ENCODE measurements around the gene RAPGEF6.

The RAPGEF6 gene

DNA sequence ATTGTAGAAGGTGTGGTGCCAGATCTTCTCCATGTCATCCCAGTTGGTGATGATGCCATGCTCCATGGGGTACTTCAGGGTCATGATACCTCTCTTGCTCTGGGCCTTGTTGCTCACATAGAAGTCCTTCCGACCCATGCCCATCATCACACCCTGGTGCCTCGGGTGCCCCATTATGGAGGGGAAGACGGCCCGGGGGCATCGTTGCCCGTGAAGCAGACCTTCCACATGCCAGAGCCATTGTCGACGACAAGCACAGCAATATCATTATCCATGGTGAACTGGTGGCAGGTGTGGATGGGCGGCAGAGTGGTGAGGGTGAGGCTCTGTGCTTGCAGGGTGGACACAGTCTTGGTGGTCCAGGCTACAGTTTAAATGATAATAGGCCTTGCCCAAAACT, 24.8 kb upstream of the RAPGEF6 start:
- Mint-ChIP-seq H3K27me3 (ENCODE audit: low read depth) (no peaks in the 10 kb centered on the region), H3K36me3 (ENCODE audit: low read depth) (peaks cover 53% of the 10 kb centered on the region), H3K4me3 (no peak overlapping the region), H3K4me1 (ENCODE audit: low read depth) (peaks cover 10% of the 10 kb centered on the region), H3K9me3 (peaks cover 20% of the 10 kb centered on the region), H3K27ac (no peak overlapping the region)

DNA sequence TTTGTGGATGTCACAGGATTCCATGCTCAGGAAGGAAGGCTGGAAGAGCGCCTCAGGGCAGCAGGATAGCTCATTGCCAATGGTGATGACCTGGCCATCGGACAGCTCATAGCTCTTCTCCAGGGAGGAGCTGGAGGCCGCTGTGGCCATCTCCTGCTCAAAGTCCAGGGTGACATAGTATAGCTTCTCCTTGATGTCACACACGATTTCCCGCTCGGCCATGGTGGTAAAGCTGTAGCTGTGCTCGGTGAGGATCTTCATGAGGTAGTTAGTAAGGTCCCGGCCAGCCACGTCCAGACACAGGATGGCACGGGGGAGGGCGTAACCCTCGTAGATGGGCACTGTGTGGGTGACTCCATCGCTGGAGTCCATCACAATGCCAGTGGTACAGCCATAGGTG, 24.3 kb upstream of the RAPGEF6 start:
- Mint-ChIP-seq H3K36me3 (ENCODE audit: low read depth) (peaks cover 57% of the 10 kb centered on the region), H3K9me3 (peaks cover 20% of the 10 kb centered on the region)

DNA sequence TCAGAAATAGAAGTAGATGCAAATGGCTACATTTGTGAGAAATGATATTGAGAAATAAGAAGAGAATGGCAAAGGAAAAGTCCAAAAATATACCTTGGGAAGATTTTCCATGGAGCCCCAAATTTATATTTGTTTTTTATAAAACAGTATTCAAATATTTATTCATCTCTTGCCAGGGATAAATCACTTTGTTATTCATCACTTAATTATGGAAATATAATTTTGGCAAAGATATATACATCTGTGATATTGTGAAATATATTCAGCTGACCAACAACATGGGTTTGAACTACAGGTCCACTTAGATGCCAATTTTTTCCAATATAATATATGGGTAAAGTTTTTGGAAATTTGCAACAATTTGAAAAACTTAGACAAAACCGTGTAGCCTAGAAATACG, 19.7 kb upstream of the RAPGEF6 start:
- Mint-ChIP-seq H3K27me3 (ENCODE audit: low read depth) (no peaks in the 10 kb centered on the region), H3K9me3 (peaks cover 8% of the 10 kb centered on the region), H3K4me1 (ENCODE audit: low read depth) (peaks cover 14% of the 10 kb centered on the region), H3K36me3 (ENCODE audit: low read depth) (peaks cover 51% of the 10 kb centered on the region), H3K4me3 (no peak overlapping the region), H3K27ac (no peak overlapping the region)

More for the DNA sequence above, 24.3 kb upstream of the RAPGEF6 start:
- Mint-ChIP-seq H3K27me3 (ENCODE audit: low read depth) (no peaks in the 10 kb centered on the region), H3K27ac (no peak overlapping the region), H3K4me1 (ENCODE audit: low read depth) (peaks cover 14% of the 10 kb centered on the region), H3K4me3 (no peak overlapping the region)

DNA sequence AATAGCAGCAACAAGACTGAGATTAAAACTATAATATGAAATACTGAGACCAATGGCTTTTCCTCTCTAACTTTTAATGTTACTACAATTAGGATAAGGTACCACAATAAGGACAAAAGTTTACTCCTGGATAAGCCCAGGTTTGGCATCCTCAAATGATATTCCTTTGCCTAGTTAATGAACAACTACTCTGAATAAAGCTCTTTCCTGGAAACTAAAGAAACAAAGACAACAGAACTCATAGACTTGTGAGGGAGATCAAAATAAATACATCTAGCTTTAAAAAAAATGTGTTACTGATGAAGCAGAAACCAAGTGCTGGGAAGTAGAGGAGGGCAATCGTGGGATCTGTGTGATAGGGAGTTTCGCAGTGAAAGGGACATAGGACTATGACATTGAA, 19.3 kb upstream of the RAPGEF6 start:
- Mint-ChIP-seq H3K27ac (no peak overlapping the region), H3K27me3 (ENCODE audit: low read depth) (no peaks in the 10 kb centered on the region), H3K9me3 (peaks cover 4% of the 10 kb centered on the region), H3K4me3 (no peak overlapping the region), H3K4me1 (ENCODE audit: low read depth) (peaks cover 14% of the 10 kb centered on the region), H3K36me3 (ENCODE audit: low read depth) (peaks cover 50% of the 10 kb centered on the region)

DNA sequence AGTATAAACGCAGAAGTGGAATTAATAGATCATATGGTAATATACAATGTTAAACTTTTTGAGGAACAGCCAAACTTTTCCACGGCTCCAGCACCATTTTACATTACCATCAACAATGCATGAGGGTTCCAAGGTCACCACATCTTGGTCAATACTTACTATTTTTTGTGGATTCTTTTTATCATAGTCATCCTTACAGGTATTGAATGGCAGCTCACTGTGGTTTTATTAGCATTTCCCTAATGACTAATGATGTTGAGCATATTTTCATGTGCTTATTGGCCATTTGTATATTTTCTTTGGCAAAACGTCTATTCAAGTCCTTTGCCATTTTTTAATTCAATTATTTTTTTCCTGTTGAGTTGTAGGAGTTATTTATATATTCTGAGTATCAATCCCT, 14.1 kb upstream of the RAPGEF6 start:
- Mint-ChIP-seq H3K4me3 (no peak overlapping the region), H3K9me3 (no peaks in the 10 kb centered on the region), H3K4me1 (ENCODE audit: low read depth) (no peaks in the 10 kb centered on the region), H3K27me3 (ENCODE audit: low read depth) (no peaks in the 10 kb centered on the region), H3K27ac (no peak overlapping the region), H3K36me3 (ENCODE audit: low read depth) (peaks cover 45% of the 10 kb centered on the region)

DNA sequence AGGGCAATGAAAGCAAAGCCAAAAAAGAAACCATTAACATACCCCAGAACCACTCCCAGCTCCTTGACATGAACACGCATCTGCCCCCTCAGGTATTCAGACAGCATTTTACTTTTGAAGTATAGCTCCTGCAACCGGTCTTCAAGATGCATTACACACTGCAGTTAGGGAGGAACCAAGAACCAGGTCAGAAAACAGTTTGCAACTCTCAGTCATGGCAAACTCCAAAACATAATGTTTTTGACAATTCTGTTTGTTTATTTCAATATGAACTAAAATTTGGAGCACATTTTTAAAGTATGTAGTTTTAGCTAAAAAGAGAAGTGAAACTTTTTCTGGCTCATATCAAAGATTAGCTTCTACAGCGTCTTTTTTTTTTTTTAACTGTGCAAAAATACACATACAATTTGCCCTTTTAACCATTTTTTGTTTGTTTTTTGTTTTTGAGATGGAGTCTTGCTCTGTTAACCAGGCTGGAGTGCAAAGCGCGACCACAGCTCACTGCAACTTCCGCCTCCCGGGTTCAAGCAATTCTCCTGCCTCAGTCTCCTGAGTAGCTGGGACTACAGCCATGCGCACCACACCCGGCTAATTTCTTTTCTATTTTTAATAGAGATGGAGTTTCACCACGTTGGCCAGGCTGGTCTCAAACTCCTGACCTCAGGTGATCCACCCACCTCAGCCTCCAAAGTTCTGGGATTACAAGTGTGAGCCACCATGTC, 12.2 kb upstream of the RAPGEF6 start:
- Mint-ChIP-seq H3K27ac (no peak overlapping the region), H3K9me3 (no peaks in the 10 kb centered on the region), H3K36me3 (ENCODE audit: low read depth) (peaks cover 45% of the 10 kb centered on the region), H3K4me1 (ENCODE audit: low read depth) (no peaks in the 10 kb centered on the region), H3K4me3 (no peak overlapping the region), H3K27me3 (ENCODE audit: low read depth) (no peaks in the 10 kb centered on the region)

DNA sequence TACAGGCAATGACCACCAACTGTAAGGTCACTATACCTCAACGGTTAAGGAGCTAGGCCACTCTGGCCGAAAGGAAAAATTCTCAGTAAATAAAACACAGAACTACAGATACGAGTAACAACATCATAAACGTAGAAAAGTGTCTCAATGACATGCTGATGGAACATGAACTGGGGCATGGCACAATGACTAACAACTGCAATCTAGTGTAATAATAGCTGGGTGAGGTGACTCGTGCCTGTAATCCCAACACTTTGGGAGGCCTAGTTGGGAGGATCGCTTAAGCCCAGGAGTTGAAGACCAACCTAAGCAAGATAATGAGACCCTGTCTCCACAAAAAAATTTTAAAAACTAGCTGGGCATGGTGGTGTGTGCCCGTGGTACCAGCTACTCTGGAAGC, 9.8 kb upstream of the RAPGEF6 start:
- no peak overlapping the region for H3K4me3 Mint-ChIP-seq
- H3K27me3 Mint-ChIP-seq (ENCODE audit: low read depth): no peaks in the 10 kb centered on the region
- H3K36me3 Mint-ChIP-seq (ENCODE audit: low read depth): peaks cover 32% of the 10 kb centered on the region
- no peaks in the 10 kb centered on the region for H3K9me3 Mint-ChIP-seq
- no peak overlapping the region for H3K27ac Mint-ChIP-seq
- peaks cover 9% of the 10 kb centered on the region for H3K4me1 Mint-ChIP-seq (ENCODE audit: low read depth)

DNA sequence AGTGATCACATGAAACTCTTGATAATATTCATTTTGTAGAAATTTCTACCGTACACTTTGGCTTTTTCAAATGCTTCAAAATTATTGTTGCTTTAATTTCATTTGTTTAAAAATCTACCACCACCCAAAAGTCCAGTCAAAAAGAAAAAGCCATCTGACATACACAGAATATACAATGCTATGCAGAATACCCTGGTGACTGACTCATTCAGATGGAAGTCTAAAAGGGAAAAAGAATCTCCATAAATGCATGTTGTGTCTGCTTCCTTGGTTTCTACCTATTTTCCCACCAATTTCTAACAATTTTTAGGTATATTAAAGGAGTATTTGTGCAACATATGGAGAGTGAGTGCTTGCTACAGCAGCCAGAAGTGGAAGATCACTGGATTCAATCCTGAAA, 9.3 kb upstream of the RAPGEF6 start:
- H3K36me3 Mint-ChIP-seq (ENCODE audit: low read depth): peaks cover 29% of the 10 kb centered on the region
- peaks cover 13% of the 10 kb centered on the region for H3K4me1 Mint-ChIP-seq (ENCODE audit: low read depth)
- no peaks in the 10 kb centered on the region for H3K9me3 Mint-ChIP-seq
- H3K4me3 Mint-ChIP-seq: no peak overlapping the region
- H3K27me3 Mint-ChIP-seq (ENCODE audit: low read depth): no peaks in the 10 kb centered on the region
- H3K27ac Mint-ChIP-seq: no peak overlapping the region

DNA sequence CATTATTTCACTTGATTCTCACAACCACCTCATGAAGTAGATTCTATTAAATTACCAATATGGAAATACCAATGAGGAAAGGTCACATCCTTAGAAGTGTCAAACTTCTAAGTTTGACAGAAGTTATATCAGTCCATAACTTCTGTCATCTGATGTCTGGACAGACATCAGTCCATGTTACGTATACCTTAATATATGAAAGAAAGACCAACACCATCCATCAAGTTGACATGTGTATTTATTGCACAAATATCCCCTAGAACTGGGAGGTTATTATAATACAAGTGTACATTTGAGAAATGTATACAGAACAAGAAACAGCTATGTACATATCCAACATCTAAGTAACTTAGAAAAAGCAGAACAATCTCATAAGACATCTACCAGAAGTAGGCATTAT, 6.5 kb upstream of the RAPGEF6 start:
- peaks cover 23% of the 10 kb centered on the region for H3K36me3 Mint-ChIP-seq (ENCODE audit: low read depth)
- H3K4me1 Mint-ChIP-seq (ENCODE audit: low read depth): peaks cover 16% of the 10 kb centered on the region
- no peak overlapping the region for H3K4me3 Mint-ChIP-seq
- no peaks in the 10 kb centered on the region for H3K27me3 Mint-ChIP-seq (ENCODE audit: low read depth)
- no peak overlapping the region for H3K27ac Mint-ChIP-seq
- no peaks in the 10 kb centered on the region for H3K9me3 Mint-ChIP-seq

DNA sequence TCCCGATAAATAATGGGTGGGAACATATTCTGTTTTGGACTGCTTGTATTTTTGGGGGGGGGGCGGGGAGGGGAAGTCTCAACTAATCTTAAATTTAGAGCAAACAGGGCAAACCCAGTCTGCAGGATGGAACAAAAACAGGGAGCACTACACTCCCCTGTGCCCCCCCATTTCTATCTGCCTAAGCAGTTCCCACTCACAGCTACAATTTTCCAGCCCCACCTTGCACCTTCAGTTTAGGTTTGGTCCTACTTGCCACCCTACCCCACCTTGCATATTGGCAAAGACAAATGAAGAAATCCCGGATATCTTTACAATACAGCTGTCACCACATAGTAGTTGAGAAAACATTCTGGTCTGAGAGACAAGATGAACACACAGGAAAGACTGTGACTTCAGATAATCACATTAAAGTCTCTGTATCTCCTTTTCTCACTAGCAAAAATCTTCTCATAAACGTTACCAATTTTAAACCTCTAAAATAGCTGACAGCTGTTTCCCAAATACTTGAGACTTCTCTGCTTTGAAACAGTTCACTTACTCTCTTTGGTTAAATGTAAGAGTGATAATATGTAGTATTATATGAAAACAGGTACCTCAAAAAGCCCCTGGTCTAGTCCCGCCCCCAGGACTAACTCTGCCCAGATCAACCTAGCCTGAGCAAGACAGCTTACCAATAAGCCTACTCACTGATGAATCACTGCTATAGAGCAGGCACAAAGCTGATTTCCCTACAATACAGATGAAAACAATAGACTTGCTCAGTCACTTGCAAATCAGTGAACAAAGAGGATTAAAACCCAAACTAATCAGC, 5.2 kb upstream of the RAPGEF6 start:
- Mint-ChIP-seq H3K4me3 (no peak overlapping the region), H3K27me3 (ENCODE audit: low read depth) (no peaks in the 10 kb centered on the region), H3K36me3 (ENCODE audit: low read depth) (peaks cover 19% of the 10 kb centered on the region), H3K9me3 (no peaks in the 10 kb centered on the region), H3K4me1 (ENCODE audit: low read depth) (peaks cover 21% of the 10 kb centered on the region), H3K27ac (peak overlapping the region; percentile 72)

DNA sequence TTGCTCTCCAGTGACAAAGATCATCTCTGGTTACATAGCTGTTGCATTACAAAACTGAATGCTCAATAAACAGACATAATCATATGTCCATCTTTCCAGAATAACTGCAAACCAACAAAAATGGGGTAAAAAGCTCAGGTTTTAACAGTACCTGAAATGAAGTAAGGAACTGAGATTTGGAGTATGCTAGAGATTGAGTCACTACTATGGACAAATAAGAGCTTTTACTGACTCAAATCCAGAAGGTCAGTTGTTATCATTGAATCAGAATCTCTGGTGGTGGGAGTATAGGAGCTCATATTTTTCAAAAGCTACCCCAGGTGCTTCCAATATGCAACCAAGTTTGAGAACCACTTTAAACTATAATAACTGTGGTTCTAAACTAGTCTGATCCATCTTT, 4.1 kb upstream of the RAPGEF6 start:
- Mint-ChIP-seq H3K27me3 (ENCODE audit: low read depth) (no peaks in the 10 kb centered on the region), H3K4me1 (ENCODE audit: low read depth) (peaks cover 24% of the 10 kb centered on the region), H3K36me3 (ENCODE audit: low read depth) (peaks cover 18% of the 10 kb centered on the region), H3K27ac (no peak overlapping the region), H3K4me3 (no peak overlapping the region), H3K9me3 (no peaks in the 10 kb centered on the region)

DNA sequence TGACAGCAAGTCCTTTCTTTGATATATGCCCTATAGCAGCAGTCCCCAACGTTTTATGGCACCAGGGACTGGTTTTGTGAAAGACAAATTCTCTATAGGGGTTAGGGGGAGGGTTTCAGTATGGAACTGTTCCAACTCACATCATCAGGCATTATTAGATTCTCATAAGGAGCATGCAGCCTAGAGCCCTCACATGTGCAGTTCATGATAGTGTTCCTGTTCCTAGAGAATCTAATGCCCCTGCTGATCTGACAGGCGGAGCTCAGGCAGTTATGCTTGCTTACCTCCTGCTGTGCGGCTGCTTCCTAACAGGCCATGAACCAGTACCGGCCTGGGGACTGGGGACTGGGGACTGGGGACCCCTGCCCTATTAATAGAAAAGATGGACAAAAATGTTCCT, 2.7 kb upstream of the RAPGEF6 start:
- Mint-ChIP-seq H3K9me3 (no peaks in the 10 kb centered on the region), H3K4me1 (ENCODE audit: low read depth) (peaks cover 29% of the 10 kb centered on the region), H3K27ac (peak overlapping the region; percentile 9), H3K27me3 (ENCODE audit: low read depth) (no peaks in the 10 kb centered on the region), H3K4me3 (no peak overlapping the region), H3K36me3 (ENCODE audit: low read depth) (peaks cover 12% of the 10 kb centered on the region)

DNA sequence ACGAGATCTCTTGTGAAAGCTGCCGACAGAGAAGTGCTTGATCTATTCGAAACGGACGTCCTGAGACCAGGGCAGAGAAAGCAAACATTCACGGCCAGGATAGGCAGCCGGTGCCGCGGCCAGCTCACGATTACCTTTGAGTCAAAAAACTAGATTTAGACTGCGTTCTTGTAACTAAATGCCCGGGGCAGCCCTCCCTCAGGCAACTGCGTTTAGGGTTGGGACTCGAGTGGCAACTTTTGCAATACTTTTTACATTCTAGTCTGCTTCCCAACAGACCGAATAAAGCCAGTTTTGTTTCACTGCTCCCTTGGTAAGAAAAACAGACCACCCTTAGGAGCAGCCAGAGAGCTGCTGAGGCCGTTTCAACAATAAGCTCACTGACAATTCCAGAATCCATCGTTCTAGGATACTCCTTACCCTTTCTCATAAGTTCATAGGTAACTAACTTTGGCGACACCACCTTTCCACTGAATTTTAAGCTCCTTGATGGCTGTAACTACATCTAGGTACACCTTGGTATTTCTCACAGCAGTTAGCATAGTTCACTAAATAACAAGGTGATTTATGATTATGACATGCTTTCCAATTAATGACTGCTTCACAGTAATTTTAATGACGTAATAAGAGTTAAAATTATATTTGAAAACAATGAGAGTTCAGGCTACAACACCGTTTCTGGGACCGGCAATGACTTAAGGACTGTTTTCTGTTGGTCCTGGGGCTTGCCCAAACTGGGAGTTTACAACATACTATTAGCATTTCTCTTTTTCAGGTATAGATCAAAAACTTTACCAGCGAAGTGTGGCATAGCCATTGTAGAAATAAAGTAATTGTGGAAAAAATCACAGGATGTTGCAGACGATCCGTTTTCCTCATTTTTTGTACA, 899 bp upstream of the RAPGEF6 start:
- Mint-ChIP-seq H3K27ac (peak overlapping the region; percentile 97), H3K27me3 (ENCODE audit: low read depth) (no peaks in the 10 kb centered on the region), H3K36me3 (ENCODE audit: low read depth) (peaks cover 11% of the 10 kb centered on the region), H3K4me1 (ENCODE audit: low read depth) (peaks cover 29% of the 10 kb centered on the region), H3K9me3 (no peaks in the 10 kb centered on the region), H3K4me3 (peak overlapping the region; percentile 96)

DNA sequence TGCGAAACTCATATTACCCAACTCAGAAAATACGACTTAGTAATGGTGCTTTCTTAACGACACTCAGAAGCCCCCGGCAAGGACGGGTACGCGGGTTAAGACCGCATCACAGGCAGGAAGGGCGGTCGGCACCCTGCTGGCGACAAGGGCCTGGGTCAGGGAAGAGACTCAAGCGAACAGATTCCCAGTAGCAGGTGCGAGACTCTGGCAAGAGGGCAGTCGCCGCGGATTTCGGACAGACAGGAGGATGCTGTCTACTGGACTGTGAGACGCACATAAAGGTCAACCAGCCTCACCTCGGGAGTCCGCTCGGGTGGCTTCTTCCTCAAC, 398 bp downstream of the RAPGEF6 start:
- no peaks in the 10 kb centered on the region for H3K27me3 Mint-ChIP-seq (ENCODE audit: low read depth)
- H3K9me3 Mint-ChIP-seq: no peaks in the 10 kb centered on the region
- H3K4me3 Mint-ChIP-seq: peak overlapping the region; percentile 96
- peak overlapping the region; percentile 97 for H3K27ac Mint-ChIP-seq
- peaks cover 5% of the 10 kb centered on the region for H3K36me3 Mint-ChIP-seq (ENCODE audit: low read depth)
- H3K4me1 Mint-ChIP-seq (ENCODE audit: low read depth): peaks cover 22% of the 10 kb centered on the region

All from T-helper 1 cell treated with Interleukin-12 subunit alpha and Interleukin-12 subunit beta and Interleukin-4 antibody, amounts not matched to agents 30 μg/mL and 1 μg/mL, for 36 hours (primary cell).